Liver (tissue), 9 donors: ENCODE measurements around the gene MAB21L4. TPM values are rescaled to one million over a fixed set of nuclear protein-coding genes. Genes with fewer than 3 reads are reported as not detected.

Source experiments
- DNase-seq: peaks from one replicate; pipeline ENCODE4 v3.0.0-alpha.2; 2017; ENCODE audit warnings: low spot score
- H3K27ac ChIP-seq, 2 donors: one replicate each; pipeline ENCODE4 v1.7.0; 2013; ENCODE audit warnings: inconsistent platforms in 2 of 2, low read length in 2 of 2, control low read depth in 1 of 2, low read depth in 1 of 2, mild to moderate bottlenecking in 1 of 2
- H3K27me3 ChIP-seq, 4 donors: one replicate each; pipeline versions ENCODE4 v1.6.1 to v1.7.0; 2013; ENCODE audit warnings: low read length in 3 of 4, inconsistent platforms in 1 of 4, mild to moderate bottlenecking in 1 of 4, moderate library complexity in 1 of 4; ENCODE audit not compliant: control insufficient read depth in 4 of 4, insufficient read depth in 4 of 4
- H3K36me3 ChIP-seq, 4 donors: one replicate each; pipeline versions ENCODE4 v1.6.1 to v1.7.0; 2013; ENCODE audit warnings: low read length in 3 of 4, mild to moderate bottlenecking in 3 of 4, low read depth in 1 of 4, moderate library complexity in 1 of 4; ENCODE audit not compliant: control insufficient read depth in 4 of 4, insufficient read depth in 3 of 4
- H3K4me1 ChIP-seq, 4 donors: one replicate each; pipeline versions ENCODE4 v1.6.1 to v1.7.0; 2013; ENCODE audit warnings: low read length in 3 of 4, mild to moderate bottlenecking in 3 of 4, moderate library complexity in 1 of 4; ENCODE audit not compliant: control insufficient read depth in 4 of 4, insufficient read depth in 4 of 4
- H3K4me3 ChIP-seq, 3 donors: one replicate each; pipeline versions ENCODE4 v1.6.1 to v1.7.0; 2013; ENCODE audit warnings: low read length in 3 of 3, control low read depth in 1 of 3, low read depth in 1 of 3, mild to moderate bottlenecking in 1 of 3
- H3K9ac ChIP-seq, 2 donors: one replicate each; pipeline ENCODE4 v1.7.0; 2013; ENCODE audit warnings: low read length in 2 of 2, mild to moderate bottlenecking in 2 of 2, moderate library complexity in 2 of 2, control low read depth in 1 of 2, low read depth in 1 of 2
- H3K9me3 ChIP-seq, 4 donors: one replicate each; pipeline versions ENCODE4 v1.6.1 to v1.7.0; 2013; ENCODE audit warnings: low read length in 3 of 4; ENCODE audit not compliant: control insufficient read depth in 4 of 4
- ATF3 ChIP-seq: IDR thresholded peaks from 2 replicates; pipeline ENCODE4 v1.6.1; 2016; ENCODE audit warnings: antibody characterized with exemption
- CTCF ChIP-seq: fragments of 150-350 bp; IDR thresholded peaks from 2 replicates; pipeline ENCODE4 v1.5.1; 2017; ENCODE audit warnings: improper control_type of control experiment, low read depth, low read length; ENCODE audit not compliant: missing input control
- EGR1 ChIP-seq, 2 donors: IDR thresholded peaks; 2 replicates each; pipeline ENCODE4 v1.6.1; 2016 to 2018; ENCODE audit warnings: antibody characterized with exemption in 2 of 2, low read depth in 2 of 2
- GABPA ChIP-seq, 2 donors: IDR thresholded peaks in 1 of 2; conservative IDR thresholded peaks in 1 of 2; 2 replicates each; pipeline ENCODE4 v1.6.1; 2016; ENCODE audit warnings: antibody characterized with exemption in 2 of 2, mild to moderate bottlenecking in 1 of 2, moderate library complexity in 1 of 2
- HNF4A ChIP-seq, 2 donors: conservative IDR thresholded peaks; 2 replicates each; pipeline ENCODE4 v1.6.1; 2016; ENCODE audit warnings: antibody characterized with exemption in 2 of 2, mild to moderate bottlenecking in 2 of 2
- HNF4G ChIP-seq: IDR thresholded peaks from 2 replicates; pipeline ENCODE4 v1.6.1; 2016; ENCODE audit warnings: antibody characterized with exemption
- JUND ChIP-seq, 2 donors: IDR thresholded peaks; 2 replicates each; pipeline ENCODE4 v1.6.1; 2016; ENCODE audit warnings: antibody characterized with exemption in 2 of 2
- MAX ChIP-seq: IDR thresholded peaks from 2 replicates; pipeline ENCODE4 v1.6.1; 2016; ENCODE audit warnings: antibody characterized with exemption
- NR2F2 ChIP-seq: IDR thresholded peaks from 2 replicates; pipeline ENCODE4 v1.6.1; 2016; ENCODE audit warnings: antibody characterized with exemption
- RAD21 ChIP-seq, 2 donors: IDR thresholded peaks; 2 replicates each; pipeline ENCODE4 v1.6.1; 2016; ENCODE audit warnings: antibody characterized with exemption in 2 of 2, mild to moderate bottlenecking in 2 of 2
- REST ChIP-seq: IDR thresholded peaks from 2 replicates; pipeline ENCODE4 v1.6.1; 2016; ENCODE audit warnings: antibody characterized with exemption, mild to moderate bottlenecking
- TAF1 ChIP-seq: conservative IDR thresholded peaks from 2 replicates; pipeline ENCODE4 v1.6.1; 2016; ENCODE audit warnings: antibody characterized with exemption, mild to moderate bottlenecking
- WGBS: extraction: QIAGEN DNeasy Blood & Tissue Kit; methylation state at CpG from one replicate; pipeline ENCODE4 v1.1.7; 2013; 5-methylcytosine and 5-hydroxymethylcytosine counted together
- polyA plus RNA-seq, 2 donors: library from polyadenylated mRNA; stranded (reverse) in 1 of 2; unstranded in 1 of 2; fragments of 200-250 nt in 1 of 2; fragments of >200 nt in 1 of 2; fragmentation: Nextera tagmentation in 1 of 2; extraction: Ambion mirVana in 1 of 2; gene quantifications; one replicate each; pipeline versions ENCODE4 v1.2.1 to v1.2.3, GENCODE V29; 2013 to 2015
- total RNA-seq, 2 donors: library from RNA; depleted of rRNA; stranded (reverse); fragments of >200 nt; gene quantifications; one replicate each; pipeline ENCODE4 v1.2.3, GENCODE V29; 2014
- donor health status: healthy.
- donor health status: healthy.
- donor health status: healthy.
- donor health status: healthy.
- donor health status: healthy.

Gene MAB21L4
- total and polyA plus RNA-seq, 4 donors = 0.59 to 8.8 (median 1.1) TPM

- Histone ChIP-seq H3K9ac (no peak overlapping the region), H3K36me3 (no peaks in the 10 kb centered on the region), H3K27ac (peak overlapping the region; percentile 42 to 47), H3K27me3 (no peaks in the 10 kb centered on the region), H3K4me3 (no peak overlapping the region), H3K9me3 (no peaks in the 10 kb centered on the region), H3K4me1 (peaks cover 0 to 17% (median 5%) of the 10 kb centered on the region in 4 donors)
- peak; percentile 76 for DNase-seq
- WGBS = 49% methylated on average over 36 of the region's 36 CpGs
- TF ChIP-seq REST (no peak), NR2F2 (peak; percentile 28), RAD21 (IDR thresholded peaks at IDR 0.05) (peak in 1 of 2 donors; percentile 83), HNF4A (conservative IDR thresholded peaks at IDR 0.05) (no peak), EGR1 (IDR thresholded peaks at IDR 0.05; ENCODE audit: low read depth in 2 of 2) (no peak), CTCF (peak; percentile 70), HNF4G (no peak), JUND (IDR thresholded peaks at IDR 0.05) (no peak), GABPA (IDR thresholded peaks at IDR 0.05 in 1 of 2, conservative IDR thresholded peaks at IDR 0.05 in 1 of 2) (no peak)
Observed at GRCh38 chr2:240913810-240914644, 18.1 kb upstream of the MAB21L4 start.

GRCh38 chr2:240912878-240913809 lies 17.2 kb upstream of the MAB21L4 start:
- H3K4me1 ChIP-seq = peaks cover 0 to 17% (median 5%) of the 10 kb centered on the region in 4 donors
- WGBS = 85% methylated on average over 21 of the region's 21 CpGs
- no peak for DNase-seq
- no peaks in the 10 kb centered on the region for H3K27me3 ChIP-seq
- H3K9ac ChIP-seq = no peak overlapping the region
- no peaks in the 10 kb centered on the region for H3K36me3 ChIP-seq
- TF ChIP-seq MAX = no peak
- TF ChIP-seq ATF3 = no peak
- TF ChIP-seq TAF1 = no peak
- no peak overlapping the region for H3K4me3 ChIP-seq
- no peaks in the 10 kb centered on the region for H3K9me3 ChIP-seq
- H3K27ac ChIP-seq = peak overlapping the region; percentile 42 to 47
